HEK293 (cell line): Measurements from ENCODE around the gene TMEM140.

Source experiments
- CTCF ChIA-PET: fragments of 350-600 bp; formaldehyde crosslinking; extraction: SDS; loops from one replicate; lab custom pipeline; 2021; ENCODE audit warnings: antibody characterized with exemption; lab: Yijun Ruan, JAX
- POLR2A ChIA-PET: fragments of 300-600 bp; formaldehyde crosslinking; extraction: SDS; loops from one replicate; lab custom pipeline; 2020; ENCODE audit warnings: antibody characterized with exemption, inconsistent platforms; lab: Yijun Ruan, JAX
- H3K27ac ChIP-seq: fragments of 200-500 bp; sonication (Bioruptor generic); 2 replicates; pipeline ENCODE4 v1.5.1; 2014; ENCODE audit warnings: low read depth, low read length, control low read depth, inconsistent platforms; ENCODE audit errors: extremely low read depth
- H3K36me3 ChIP-seq, 2 experiments: fragments of 200-500 bp in 1 of 2; sonication (Bioruptor generic) in 1 of 2; 1 replicate in 1 of 2; 2 replicates in 1 of 2; pipeline ENCODE4 v1.5.1; 2014 to 2017; ENCODE audit warnings: inconsistent platforms in 2 of 2, low read length in 2 of 2; ENCODE audit not compliant: control insufficient read depth in 2 of 2, insufficient read depth in 1 of 2
- H3K4me1 ChIP-seq: fragments of 200-500 bp; sonication (Bioruptor generic); 2 replicates; pipeline ENCODE4 v1.5.1; 2014; ENCODE audit warnings: mild to moderate bottlenecking, low read length, inconsistent platforms; ENCODE audit not compliant: control insufficient read depth, insufficient read depth
- H3K4me3 ChIP-seq: 2 replicates; pipeline ENCODE4 v1.5.1; 2011; ENCODE audit warnings: low read depth, mild to moderate bottlenecking, control low read depth, low read length, moderate library complexity
- H3K9me3 ChIP-seq: fragments of 200-500 bp; sonication (Bioruptor generic); 2 replicates; pipeline ENCODE4 v1.5.1; 2014; ENCODE audit warnings: low read depth, low read length, inconsistent platforms; ENCODE audit not compliant: control insufficient read depth, insufficient read depth
- BCL11B ChIP-seq: fragments of 450-650 bp; formaldehyde crosslinking; IDR thresholded peaks from 2 replicates; pipeline ENCODE4 v1.5.1; 2016; ENCODE audit warnings: low read depth, missing biosample characterization, missing genetic modification characterization
- EGR2 ChIP-seq: fragments of 450-650 bp; formaldehyde crosslinking; IDR thresholded peaks from 2 replicates; pipeline ENCODE4 v1.5.1; 2016; ENCODE audit warnings: low read depth, missing biosample characterization, missing genetic modification characterization
- GLIS2 ChIP-seq: fragments of 450-650 bp; formaldehyde crosslinking; IDR thresholded peaks from 2 replicates; pipeline ENCODE4 v1.5.1; 2016; ENCODE audit warnings: missing biosample characterization, missing genetic modification characterization
- KLF1 ChIP-seq: fragments of 450-650 bp; formaldehyde crosslinking; IDR thresholded peaks from 2 replicates; pipeline ENCODE4 v1.5.1; 2016; ENCODE audit warnings: missing biosample characterization, missing genetic modification characterization
- KLF8 ChIP-seq: fragments of 450-650 bp; formaldehyde crosslinking; IDR thresholded peaks from 2 replicates; pipeline ENCODE4 v1.5.1; 2016; ENCODE audit warnings: missing biosample characterization, missing genetic modification characterization
- MEIS1 ChIP-seq: sonication (generic); formaldehyde crosslinking; IDR thresholded peaks from 2 replicates; pipeline ENCODE4 v1.8.1; 2022; ENCODE audit warnings: missing genetic modification reagents, mild to moderate bottlenecking, borderline replicate concordance
- OSR2 ChIP-seq: fragments of 450-650 bp; formaldehyde crosslinking; IDR thresholded peaks from 2 replicates; pipeline ENCODE4 v1.5.1; 2016; ENCODE audit warnings: missing biosample characterization, missing genetic modification characterization
- PRDM1 ChIP-seq: fragments of 450-650 bp; formaldehyde crosslinking; IDR thresholded peaks from 2 replicates; pipeline ENCODE4; 2016; ENCODE audit warnings: missing biosample characterization, missing genetic modification characterization
- SALL2 ChIP-seq: fragments of 450-650 bp; formaldehyde crosslinking; IDR thresholded peaks from 2 replicates; pipeline ENCODE4 v1.5.0; 2017; ENCODE audit warnings: missing biosample characterization, mild to moderate bottlenecking, missing genetic modification characterization, borderline replicate concordance
- ZBTB1 ChIP-seq: fragments of 450-650 bp; formaldehyde crosslinking; IDR thresholded peaks from 2 replicates; pipeline ENCODE4 v1.5.1; 2016; ENCODE audit warnings: missing biosample characterization, missing genetic modification characterization
- ZBTB48 ChIP-seq: fragments of 450-650 bp; formaldehyde crosslinking; IDR thresholded peaks from 2 replicates; pipeline ENCODE4 v1.5.1; 2016; ENCODE audit warnings: missing biosample characterization, missing genetic modification characterization
- ZBTB7A ChIP-seq: fragments of 450-650 bp; formaldehyde crosslinking; IDR thresholded peaks from 2 replicates; pipeline ENCODE4 v1.5.1; 2016; ENCODE audit warnings: low read depth, missing biosample characterization, missing genetic modification characterization
- ZEB2 ChIP-seq: fragments of 450-650 bp; formaldehyde crosslinking; IDR thresholded peaks from 2 replicates; pipeline ENCODE4 v1.5.1; 2016; ENCODE audit warnings: missing biosample characterization, missing genetic modification characterization
- ZFHX2 ChIP-seq: fragments of 450-650 bp; formaldehyde crosslinking; conservative IDR thresholded peaks from 2 replicates; pipeline ENCODE4 v1.5.1; 2016; ENCODE audit warnings: missing biosample characterization, missing genetic modification characterization
- ZIC2 ChIP-seq: fragments of 450-650 bp; formaldehyde crosslinking; IDR thresholded peaks from 2 replicates; pipeline ENCODE4 v1.5.1; 2016; ENCODE audit warnings: missing biosample characterization, missing genetic modification characterization
- ZNF114 ChIP-seq: fragments of 450-650 bp; formaldehyde crosslinking; IDR thresholded peaks from 2 replicates; pipeline ENCODE4 v1.5.0; 2017; ENCODE audit warnings: missing biosample characterization, missing genetic modification characterization
- ZNF121 ChIP-seq: fragments of 450-650 bp; formaldehyde crosslinking; IDR thresholded peaks from 2 replicates; pipeline ENCODE4 v1.5.1; 2016; ENCODE audit warnings: missing biosample characterization, missing genetic modification characterization
- ZNF140 ChIP-seq: fragments of 450-650 bp; formaldehyde crosslinking; IDR thresholded peaks from 2 replicates; pipeline ENCODE4 v1.5.1; 2016; ENCODE audit warnings: missing biosample characterization, missing genetic modification characterization
- ZNF157 ChIP-seq: fragments of 450-650 bp; formaldehyde crosslinking; IDR thresholded peaks from 2 replicates; pipeline ENCODE4 v1.5.1; 2016; ENCODE audit warnings: missing biosample characterization, missing genetic modification characterization
- ZNF221 ChIP-seq: fragments of 450-650 bp; formaldehyde crosslinking; IDR thresholded peaks from 2 replicates; pipeline ENCODE4 v1.5.1; 2017; ENCODE audit warnings: missing biosample characterization, missing genetic modification characterization, borderline replicate concordance
- ZNF223 ChIP-seq: fragments of 450-650 bp; formaldehyde crosslinking; IDR thresholded peaks from 2 replicates; pipeline ENCODE4 v1.5.1; 2016; ENCODE audit warnings: missing biosample characterization, missing genetic modification characterization
- ZNF24 ChIP-seq: fragments of 450-650 bp; formaldehyde crosslinking; IDR thresholded peaks from 2 replicates; pipeline ENCODE4 v1.5.1; 2016; ENCODE audit warnings: missing biosample characterization, missing genetic modification characterization
- ZNF292 ChIP-seq: fragments of 450-650 bp; formaldehyde crosslinking; IDR thresholded peaks from 2 replicates; pipeline ENCODE4 v1.5.1; 2016; ENCODE audit warnings: low read depth, missing biosample characterization, missing genetic modification characterization, borderline replicate concordance
- ZNF335 ChIP-seq: fragments of 450-650 bp; formaldehyde crosslinking; conservative IDR thresholded peaks from 2 replicates; pipeline ENCODE4 v1.5.1; 2016; ENCODE audit warnings: missing biosample characterization, missing genetic modification characterization
- ZNF350 ChIP-seq: fragments of 450-650 bp; formaldehyde crosslinking; IDR thresholded peaks from 2 replicates; pipeline ENCODE4 v1.5.0; 2017; ENCODE audit warnings: missing biosample characterization, mild to moderate bottlenecking, missing genetic modification characterization
- ZNF521 ChIP-seq: fragments of 450-650 bp; formaldehyde crosslinking; IDR thresholded peaks from 2 replicates; pipeline ENCODE4 v1.5.1; 2017; ENCODE audit warnings: missing biosample characterization, mild to moderate bottlenecking, missing genetic modification characterization
- ZNF600 ChIP-seq: fragments of 450-650 bp; formaldehyde crosslinking; IDR thresholded peaks from 2 replicates; pipeline ENCODE4 v1.5.1; 2016; ENCODE audit warnings: missing biosample characterization, missing genetic modification characterization
- ZNF624 ChIP-seq: fragments of 450-650 bp; formaldehyde crosslinking; IDR thresholded peaks from 2 replicates; pipeline ENCODE4 v1.5.1; 2017; ENCODE audit warnings: missing biosample characterization, missing genetic modification characterization
- ZNF830 ChIP-seq: fragments of 450-650 bp; IDR thresholded peaks from 2 replicates; pipeline ENCODE4 v1.5.0; 2018; ENCODE audit warnings: missing biosample characterization, missing genetic modification characterization, low read depth, mild to moderate bottlenecking, moderate library complexity
- ZSCAN23 ChIP-seq: fragments of 450-650 bp; formaldehyde crosslinking; IDR thresholded peaks from 2 replicates; pipeline ENCODE4 v1.5.1; 2016; ENCODE audit warnings: missing biosample characterization, missing genetic modification characterization
- ZSCAN30 ChIP-seq: fragments of 450-650 bp; IDR thresholded peaks from 2 replicates; pipeline ENCODE4 v1.5.1; 2018; ENCODE audit warnings: missing biosample characterization, mild to moderate bottlenecking, missing genetic modification characterization, moderate library complexity
- TF ChIP-seq, protein P1 (sequence below): fragments of 450-650 bp; formaldehyde crosslinking; IDR thresholded peaks from 2 replicates; pipeline ENCODE4 v1.5.1; 2016; ENCODE audit warnings: missing biosample characterization, missing genetic modification characterization, borderline replicate concordance
- TF ChIP-seq, protein P2 (sequence below): fragments of 450-650 bp; formaldehyde crosslinking; IDR thresholded peaks from 2 replicates; pipeline ENCODE4 v1.5.1; 2016; ENCODE audit warnings: missing biosample characterization, missing genetic modification characterization
- TF ChIP-seq, protein P3 (sequence below): fragments of 450-650 bp; formaldehyde crosslinking; IDR thresholded peaks from 2 replicates; pipeline ENCODE4 v1.5.1; 2016; ENCODE audit warnings: missing biosample characterization, missing genetic modification characterization

TMEM140 gene

DNA sequence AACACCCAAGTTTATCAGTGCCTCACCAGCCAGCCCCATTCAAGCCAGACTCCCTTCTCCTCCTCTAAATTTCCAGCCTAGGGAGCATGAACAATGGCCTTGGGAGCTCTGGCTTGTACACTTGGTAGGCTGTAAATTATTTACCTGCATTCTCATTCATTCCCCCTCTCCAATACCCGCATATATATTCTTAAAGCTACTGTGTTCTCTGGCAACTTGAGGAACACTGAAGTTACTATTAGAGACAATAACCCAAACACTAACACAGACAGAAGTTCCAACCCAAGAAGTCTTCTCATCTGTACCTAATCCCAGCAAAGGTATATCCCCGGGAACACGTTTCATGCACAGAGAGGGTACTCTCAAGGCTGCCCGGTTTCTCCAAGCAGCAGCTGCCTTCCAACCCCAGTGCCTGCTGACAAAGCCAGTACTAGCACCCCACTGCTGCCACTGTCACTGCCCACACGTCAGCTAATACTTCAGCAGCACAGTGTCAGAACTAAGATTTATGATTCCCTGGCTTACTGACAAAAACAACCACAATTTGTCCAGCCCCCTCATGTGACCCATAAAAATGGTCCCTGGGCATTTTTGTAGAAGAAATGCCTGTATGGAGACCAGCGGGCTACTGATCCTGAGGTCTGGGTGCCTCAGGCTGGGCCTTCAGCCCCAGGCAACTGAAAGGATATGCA, 60.4 kb downstream of the TMEM140 start:
- CTCF ChIA-PET = interaction anchor here (0.6 to 1.0 kb wide), 2 partner anchors 38 to 484 kb away, joined by 3 to 4 read pairs; partner anchors contain the start of gene CYREN
- TF ChIP-seq PRDM1 (no peak), ZNF624 (tag by site-specific recombination) (no peak), ZNF350 (tag by site-specific recombination) (no peak), ZBTB48 (peak; percentile 44; the same call in 1 of the 2 replicates), ZBTB1 (tag by site-specific recombination) (no peak), SALL2 (no peak), ZSCAN23 (tag by site-specific recombination) (no peak), ZNF600 (peak; percentile 41; the same call in 1 of the 2 replicates), ZNF335 (tag by site-specific recombination) (peak; percentile 71), ZFHX2 (tag by site-specific recombination) (peak; percentile 71), ZNF221 (tag by site-specific recombination) (no peak), BCL11B (tag by site-specific recombination) (no peak), ZBTB7A (tag by site-specific recombination) (no peak), OSR2 (tag by site-specific recombination) (peak; percentile 91), ZIC2 (tag by site-specific recombination) (peak; percentile 89), EGR2 (0 out of 2 replicates have a peak, but pooled peaks have one; percentile 39), GLIS2 (tag by site-specific recombination) (no peak), ZNF292 (no peak), ZEB2 (peak; percentile 67; the same call in 1 of the 2 replicates), ZNF24 (tag by site-specific recombination) (0 out of 2 replicates have a peak, but pooled peaks have one; percentile 41), KLF8 (no peak), KLF1 (tag by site-specific recombination) (no peak), ZNF223 (tag by site-specific recombination) (no peak), ZNF521 (tag by site-specific recombination) (no peak), ZSCAN30 (tag by site-specific recombination) (peak; percentile 67; the same call in 1 of the 2 replicates), MEIS1 (CRISPR knock-in tag) (no peak), ZNF121 (tag by site-specific recombination) (no peak), ZNF114 (tag by site-specific recombination) (no peak), ZNF830 (tag by site-specific recombination) (no peak), ZNF140 (tag by site-specific recombination) (no peak), ZNF157 (tag by site-specific recombination) (no peak)
- TF ChIP-seq, protein P1, sequence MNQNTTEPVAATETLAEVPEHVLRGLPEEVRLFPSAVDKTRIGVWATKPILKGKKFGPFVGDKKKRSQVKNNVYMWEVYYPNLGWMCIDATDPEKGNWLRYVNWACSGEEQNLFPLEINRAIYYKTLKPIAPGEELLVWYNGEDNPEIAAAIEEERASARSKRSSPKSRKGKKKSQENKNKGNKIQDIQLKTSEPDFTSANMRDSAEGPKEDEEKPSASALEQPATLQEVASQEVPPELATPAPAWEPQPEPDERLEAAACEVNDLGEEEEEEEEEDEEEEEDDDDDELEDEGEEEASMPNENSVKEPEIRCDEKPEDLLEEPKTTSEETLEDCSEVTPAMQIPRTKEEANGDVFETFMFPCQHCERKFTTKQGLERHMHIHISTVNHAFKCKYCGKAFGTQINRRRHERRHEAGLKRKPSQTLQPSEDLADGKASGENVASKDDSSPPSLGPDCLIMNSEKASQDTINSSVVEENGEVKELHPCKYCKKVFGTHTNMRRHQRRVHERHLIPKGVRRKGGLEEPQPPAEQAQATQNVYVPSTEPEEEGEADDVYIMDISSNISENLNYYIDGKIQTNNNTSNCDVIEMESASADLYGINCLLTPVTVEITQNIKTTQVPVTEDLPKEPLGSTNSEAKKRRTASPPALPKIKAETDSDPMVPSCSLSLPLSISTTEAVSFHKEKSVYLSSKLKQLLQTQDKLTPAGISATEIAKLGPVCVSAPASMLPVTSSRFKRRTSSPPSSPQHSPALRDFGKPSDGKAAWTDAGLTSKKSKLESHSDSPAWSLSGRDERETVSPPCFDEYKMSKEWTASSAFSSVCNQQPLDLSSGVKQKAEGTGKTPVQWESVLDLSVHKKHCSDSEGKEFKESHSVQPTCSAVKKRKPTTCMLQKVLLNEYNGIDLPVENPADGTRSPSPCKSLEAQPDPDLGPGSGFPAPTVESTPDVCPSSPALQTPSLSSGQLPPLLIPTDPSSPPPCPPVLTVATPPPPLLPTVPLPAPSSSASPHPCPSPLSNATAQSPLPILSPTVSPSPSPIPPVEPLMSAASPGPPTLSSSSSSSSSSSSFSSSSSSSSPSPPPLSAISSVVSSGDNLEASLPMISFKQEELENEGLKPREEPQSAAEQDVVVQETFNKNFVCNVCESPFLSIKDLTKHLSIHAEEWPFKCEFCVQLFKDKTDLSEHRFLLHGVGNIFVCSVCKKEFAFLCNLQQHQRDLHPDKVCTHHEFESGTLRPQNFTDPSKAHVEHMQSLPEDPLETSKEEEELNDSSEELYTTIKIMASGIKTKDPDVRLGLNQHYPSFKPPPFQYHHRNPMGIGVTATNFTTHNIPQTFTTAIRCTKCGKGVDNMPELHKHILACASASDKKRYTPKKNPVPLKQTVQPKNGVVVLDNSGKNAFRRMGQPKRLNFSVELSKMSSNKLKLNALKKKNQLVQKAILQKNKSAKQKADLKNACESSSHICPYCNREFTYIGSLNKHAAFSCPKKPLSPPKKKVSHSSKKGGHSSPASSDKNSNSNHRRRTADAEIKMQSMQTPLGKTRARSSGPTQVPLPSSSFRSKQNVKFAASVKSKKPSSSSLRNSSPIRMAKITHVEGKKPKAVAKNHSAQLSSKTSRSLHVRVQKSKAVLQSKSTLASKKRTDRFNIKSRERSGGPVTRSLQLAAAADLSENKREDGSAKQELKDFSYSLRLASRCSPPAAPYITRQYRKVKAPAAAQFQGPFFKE (tag by site-specific recombination) = no peak
- TF ChIP-seq, protein P2, sequence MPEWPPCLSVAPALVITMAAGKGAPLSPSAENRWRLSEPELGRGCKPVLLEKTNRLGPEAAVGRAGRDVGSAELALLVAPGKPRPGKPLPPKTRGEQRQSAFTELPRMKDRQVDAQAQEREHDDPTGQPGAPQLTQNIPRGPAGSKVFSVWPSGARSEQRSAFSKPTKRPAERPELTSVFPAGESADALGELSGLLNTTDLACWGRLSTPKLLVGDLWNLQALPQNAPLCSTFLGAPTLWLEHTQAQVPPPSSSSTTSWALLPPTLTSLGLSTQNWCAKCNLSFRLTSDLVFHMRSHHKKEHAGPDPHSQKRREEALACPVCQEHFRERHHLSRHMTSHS = no peak
- TF ChIP-seq, protein P3, sequence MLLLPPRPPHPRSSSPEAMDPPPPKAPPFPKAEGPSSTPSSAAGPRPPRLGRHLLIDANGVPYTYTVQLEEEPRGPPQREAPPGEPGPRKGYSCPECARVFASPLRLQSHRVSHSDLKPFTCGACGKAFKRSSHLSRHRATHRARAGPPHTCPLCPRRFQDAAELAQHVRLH (tag by site-specific recombination) = no peak

More for the DNA sequence above, 60.4 kb downstream of the TMEM140 start:
- Histone ChIP-seq H3K27ac (no peak overlapping the region), H3K4me3 (no peak overlapping the region), H3K9me3 (no peaks in the 10 kb centered on the region), H3K36me3 (peaks cover 0 to 36% of the 10 kb centered on the region in 2 experiments; a peak in 2 of 3 replicates), H3K4me1 (peaks cover 7% of the 10 kb centered on the region)
- POLR2A ChIA-PET = interaction anchor here (0.6 kb wide), 1 partner anchor 612 kb away, joined by 5 read pairs; no protein-coding TSS in a partner anchor
